ENCODE results near the gene ZNF407.

DNA sequence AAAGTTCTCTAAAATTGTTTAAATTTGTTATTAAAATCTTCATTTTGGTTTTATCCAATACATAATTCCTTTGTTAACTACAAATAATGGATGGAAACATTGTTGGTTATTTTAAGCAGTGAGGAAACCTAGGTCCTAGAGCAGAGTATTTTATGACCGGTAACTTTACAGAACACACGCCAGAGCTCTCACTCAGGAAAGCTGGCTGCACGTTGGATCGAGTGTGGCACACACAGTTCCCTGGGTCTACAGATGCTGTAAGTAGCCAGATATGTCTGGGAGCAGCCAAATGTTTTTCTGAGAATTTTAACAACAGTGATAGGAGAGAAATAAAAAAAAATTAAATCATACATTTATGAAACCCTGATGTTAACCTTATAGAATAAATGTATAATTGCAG, 264.4 kb downstream of the ZNF407 start:
- TF ChIP-seq GTF2F1 (IDR thresholded peaks at IDR 0.05; ENCODE audit: low read length) (no peak), NR2C2 (CRISPR knock-in tag; IDR thresholded peaks at IDR 0.05; ENCODE audit: borderline replicate concordance) (no peak), ZNF792 (CRISPR knock-in tag; IDR thresholded peaks at IDR 0.05) (no peak), CBFB (CRISPR knock-in tag; IDR thresholded peaks at IDR 0.05) (no peak), GABPA (IDR thresholded peaks at IDR 0.05; ENCODE audit: low read depth, low read length) (no peak), GABPA (CRISPR knock-in tag; IDR thresholded peaks at IDR 0.05; ENCODE audit: low read depth) (no peak), RFX5 (IDR thresholded peaks at IDR 0.05; ENCODE audit: low read depth, low read length) (no peak), ZNF343 (CRISPR knock-in tag; IDR thresholded peaks at IDR 0.05) (no peak), MTF1 (CRISPR knock-in tag; IDR thresholded peaks at IDR 0.05) (no peak)
- TF ChIP-seq, protein P1, sequence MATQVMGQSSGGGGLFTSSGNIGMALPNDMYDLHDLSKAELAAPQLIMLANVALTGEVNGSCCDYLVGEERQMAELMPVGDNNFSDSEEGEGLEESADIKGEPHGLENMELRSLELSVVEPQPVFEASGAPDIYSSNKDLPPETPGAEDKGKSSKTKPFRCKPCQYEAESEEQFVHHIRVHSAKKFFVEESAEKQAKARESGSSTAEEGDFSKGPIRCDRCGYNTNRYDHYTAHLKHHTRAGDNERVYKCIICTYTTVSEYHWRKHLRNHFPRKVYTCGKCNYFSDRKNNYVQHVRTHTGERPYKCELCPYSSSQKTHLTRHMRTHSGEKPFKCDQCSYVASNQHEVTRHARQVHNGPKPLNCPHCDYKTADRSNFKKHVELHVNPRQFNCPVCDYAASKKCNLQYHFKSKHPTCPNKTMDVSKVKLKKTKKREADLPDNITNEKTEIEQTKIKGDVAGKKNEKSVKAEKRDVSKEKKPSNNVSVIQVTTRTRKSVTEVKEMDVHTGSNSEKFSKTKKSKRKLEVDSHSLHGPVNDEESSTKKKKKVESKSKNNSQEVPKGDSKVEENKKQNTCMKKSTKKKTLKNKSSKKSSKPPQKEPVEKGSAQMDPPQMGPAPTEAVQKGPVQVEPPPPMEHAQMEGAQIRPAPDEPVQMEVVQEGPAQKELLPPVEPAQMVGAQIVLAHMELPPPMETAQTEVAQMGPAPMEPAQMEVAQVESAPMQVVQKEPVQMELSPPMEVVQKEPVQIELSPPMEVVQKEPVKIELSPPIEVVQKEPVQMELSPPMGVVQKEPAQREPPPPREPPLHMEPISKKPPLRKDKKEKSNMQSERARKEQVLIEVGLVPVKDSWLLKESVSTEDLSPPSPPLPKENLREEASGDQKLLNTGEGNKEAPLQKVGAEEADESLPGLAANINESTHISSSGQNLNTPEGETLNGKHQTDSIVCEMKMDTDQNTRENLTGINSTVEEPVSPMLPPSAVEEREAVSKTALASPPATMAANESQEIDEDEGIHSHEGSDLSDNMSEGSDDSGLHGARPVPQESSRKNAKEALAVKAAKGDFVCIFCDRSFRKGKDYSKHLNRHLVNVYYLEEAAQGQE (IDR thresholded peaks at IDR 0.05; ENCODE audit: borderline replicate concordance in 1 of 2, low read depth in 1 of 2, low read length in 2 of 2) = no peak
- TF ChIP-seq, protein P2, sequence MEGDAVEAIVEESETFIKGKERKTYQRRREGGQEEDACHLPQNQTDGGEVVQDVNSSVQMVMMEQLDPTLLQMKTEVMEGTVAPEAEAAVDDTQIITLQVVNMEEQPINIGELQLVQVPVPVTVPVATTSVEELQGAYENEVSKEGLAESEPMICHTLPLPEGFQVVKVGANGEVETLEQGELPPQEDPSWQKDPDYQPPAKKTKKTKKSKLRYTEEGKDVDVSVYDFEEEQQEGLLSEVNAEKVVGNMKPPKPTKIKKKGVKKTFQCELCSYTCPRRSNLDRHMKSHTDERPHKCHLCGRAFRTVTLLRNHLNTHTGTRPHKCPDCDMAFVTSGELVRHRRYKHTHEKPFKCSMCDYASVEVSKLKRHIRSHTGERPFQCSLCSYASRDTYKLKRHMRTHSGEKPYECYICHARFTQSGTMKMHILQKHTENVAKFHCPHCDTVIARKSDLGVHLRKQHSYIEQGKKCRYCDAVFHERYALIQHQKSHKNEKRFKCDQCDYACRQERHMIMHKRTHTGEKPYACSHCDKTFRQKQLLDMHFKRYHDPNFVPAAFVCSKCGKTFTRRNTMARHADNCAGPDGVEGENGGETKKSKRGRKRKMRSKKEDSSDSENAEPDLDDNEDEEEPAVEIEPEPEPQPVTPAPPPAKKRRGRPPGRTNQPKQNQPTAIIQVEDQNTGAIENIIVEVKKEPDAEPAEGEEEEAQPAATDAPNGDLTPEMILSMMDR (CRISPR knock-in tag; IDR thresholded peaks at IDR 0.05) = no peak
- TF ChIP-seq, protein P3, sequence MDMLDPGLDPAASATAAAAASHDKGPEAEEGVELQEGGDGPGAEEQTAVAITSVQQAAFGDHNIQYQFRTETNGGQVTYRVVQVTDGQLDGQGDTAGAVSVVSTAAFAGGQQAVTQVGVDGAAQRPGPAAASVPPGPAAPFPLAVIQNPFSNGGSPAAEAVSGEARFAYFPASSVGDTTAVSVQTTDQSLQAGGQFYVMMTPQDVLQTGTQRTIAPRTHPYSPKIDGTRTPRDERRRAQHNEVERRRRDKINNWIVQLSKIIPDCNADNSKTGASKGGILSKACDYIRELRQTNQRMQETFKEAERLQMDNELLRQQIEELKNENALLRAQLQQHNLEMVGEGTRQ (IDR thresholded peaks at IDR 0.05; ENCODE audit: low read depth, low read length) = no peak
- TF ChIP-seq, protein P3 (CRISPR knock-in tag; IDR thresholded peaks at IDR 0.05; ENCODE audit: borderline replicate concordance) = no peak
